Trophoblast cell (in vitro differentiated cells and primary cell): Measurements from ENCODE around the gene CHST15.

ENCODE experiments used
- DNase-seq, 2 donors: peaks; one replicate each; pipeline ENCODE4 v3.0.0-alpha.2; 2016
- H2AFZ ChIP-seq: 2 replicates; pipeline ENCODE4 v1.6.1; 2013; ENCODE audit warnings: low read length, moderate library complexity, mild to moderate bottlenecking; ENCODE audit not compliant: insufficient read depth, poor library complexity
- H2AK5ac ChIP-seq: 2 replicates; pipeline ENCODE4 v1.6.1; 2013; ENCODE audit warnings: mild to moderate bottlenecking, low read length
- H2BK120ac ChIP-seq: 2 replicates; pipeline ENCODE4 v1.6.1; 2013; ENCODE audit warnings: low read length, mild to moderate bottlenecking, moderate library complexity; ENCODE audit not compliant: insufficient read depth, poor library complexity
- H2BK12ac ChIP-seq: 2 replicates; pipeline ENCODE4 v1.6.1; 2013; ENCODE audit warnings: mild to moderate bottlenecking, low read length, moderate library complexity
- H2BK5ac ChIP-seq: 2 replicates; pipeline ENCODE4 v1.6.1; 2013; ENCODE audit warnings: low read length, low read depth, moderate library complexity, mild to moderate bottlenecking; ENCODE audit not compliant: poor library complexity
- H3K14ac ChIP-seq: 2 replicates; pipeline ENCODE4 v1.6.1; 2013; ENCODE audit warnings: mild to moderate bottlenecking, low read length
- H3K18ac ChIP-seq: 2 replicates; pipeline ENCODE4 v1.6.1; 2013; ENCODE audit warnings: mild to moderate bottlenecking, low read length
- H3K23ac ChIP-seq: 2 replicates; pipeline ENCODE4 v1.6.1; 2013; ENCODE audit warnings: low read length
- H3K27ac ChIP-seq: 2 replicates; pipeline ENCODE4 v1.5.1; 2013; ENCODE audit warnings: low read depth, mild to moderate bottlenecking, inconsistent platforms, low read length, moderate library complexity
- H3K27me3 ChIP-seq: 2 replicates; pipeline ENCODE4 v1.6.1; 2013; ENCODE audit warnings: inconsistent platforms, mild to moderate bottlenecking, low read length, moderate library complexity; ENCODE audit not compliant: insufficient read depth
- H3K36me3 ChIP-seq, 2 experiments: 1 replicate in 1 of 2; 2 replicates in 1 of 2; pipeline ENCODE4 v1.6.1; 2013; ENCODE audit warnings: low read length in 2 of 2, mild to moderate bottlenecking in 2 of 2, moderate library complexity in 1 of 2; ENCODE audit not compliant: insufficient read depth in 2 of 2, control insufficient read depth in 1 of 2
- H3K4ac ChIP-seq: 2 replicates; pipeline ENCODE4 v1.6.1; 2013; ENCODE audit warnings: low read depth, mild to moderate bottlenecking, low read length, moderate library complexity
- H3K4me1 ChIP-seq, 2 experiments: 1 replicate in 1 of 2; 2 replicates in 1 of 2; pipeline ENCODE4 v1.6.1; 2013; ENCODE audit warnings: low read length in 2 of 2, mild to moderate bottlenecking in 2 of 2, moderate library complexity in 1 of 2; ENCODE audit not compliant: insufficient read depth in 2 of 2, control insufficient read depth in 1 of 2
- H3K4me2 ChIP-seq: 2 replicates; pipeline ENCODE4 v1.6.1; 2013; ENCODE audit warnings: inconsistent platforms, mild to moderate bottlenecking, low read length, moderate library complexity
- H3K4me3 ChIP-seq: 2 replicates; pipeline ENCODE4 v1.5.1; 2013; ENCODE audit warnings: mild to moderate bottlenecking, low read depth, low read length, inconsistent platforms
- H3K79me1 ChIP-seq: one replicate; pipeline ENCODE4 v1.6.1; 2013; ENCODE audit warnings: low read length
- H3K79me2 ChIP-seq: 2 replicates; pipeline ENCODE4 v1.6.1; 2013; ENCODE audit warnings: low read length, mild to moderate bottlenecking; ENCODE audit not compliant: control insufficient read depth, insufficient read depth, poor library complexity
- H3K9ac ChIP-seq: 2 replicates; pipeline ENCODE4 v1.6.1; 2013; ENCODE audit warnings: mild to moderate bottlenecking, low read length
- H3K9me3 ChIP-seq: 2 replicates; pipeline ENCODE4 v1.6.1; 2013; ENCODE audit warnings: low read depth, mild to moderate bottlenecking, control low read depth, inconsistent platforms, low read length; ENCODE audit not compliant: insufficient read depth
- H4K12ac ChIP-seq: 2 replicates; pipeline ENCODE4 v1.6.1; 2013; ENCODE audit warnings: low read depth, mild to moderate bottlenecking, low read length, moderate library complexity
- H4K8ac ChIP-seq: 2 replicates; pipeline ENCODE4 v1.6.1; 2013; ENCODE audit warnings: low read depth, mild to moderate bottlenecking, low read length, moderate library complexity
- H4K91ac ChIP-seq: one replicate; pipeline ENCODE4 v1.6.1; 2013; ENCODE audit warnings: low read depth, mild to moderate bottlenecking, low read length, moderate library complexity
- WGBS: extraction: QIAGEN DNeasy Blood & Tissue Kit; methylation state at CpG from one replicate; pipeline ENCODE4 v1.1.7; 2013; ENCODE audit warnings: missing lambda C conversion rate; ENCODE audit not compliant: insufficient read length, insufficient coverage; ENCODE audit errors: extremely low coverage; 5-methylcytosine and 5-hydroxymethylcytosine counted together

Gene CHST15

GRCh38 chr10:124112891-124113580, 19.6 kb upstream of the CHST15 start:
- Histone ChIP-seq H3K4me3 (no peak overlapping the region), H4K12ac (no peak overlapping the region), H3K9me3 (no peaks in the 10 kb centered on the region), H3K14ac (no peak overlapping the region), H3K27ac (no peak overlapping the region), H3K9ac (no peak overlapping the region), H2AFZ (no peak overlapping the region), H3K18ac (no peak overlapping the region), H2AK5ac (no peak overlapping the region), H2BK120ac (no peak overlapping the region), H2BK12ac (no peak overlapping the region), H2BK5ac (no peak overlapping the region), H4K91ac (no peak overlapping the region), H4K8ac (no peak overlapping the region), H3K27me3 (no peaks in the 10 kb centered on the region), H3K4me2 (no peak overlapping the region), H3K4me1 (no peaks in the 10 kb centered on the region), H3K79me1 (no peaks in the 10 kb centered on the region), H3K4ac (no peak overlapping the region), H3K79me2 (no peaks in the 10 kb centered on the region), H3K23ac (no peak overlapping the region), H3K36me3 (no peaks in the 10 kb centered on the region)
- WGBS: no CpG with 5 or more reads among the region's 16 CpGs
- DNase-seq: peak; percentile 70 to 86

DNA sequence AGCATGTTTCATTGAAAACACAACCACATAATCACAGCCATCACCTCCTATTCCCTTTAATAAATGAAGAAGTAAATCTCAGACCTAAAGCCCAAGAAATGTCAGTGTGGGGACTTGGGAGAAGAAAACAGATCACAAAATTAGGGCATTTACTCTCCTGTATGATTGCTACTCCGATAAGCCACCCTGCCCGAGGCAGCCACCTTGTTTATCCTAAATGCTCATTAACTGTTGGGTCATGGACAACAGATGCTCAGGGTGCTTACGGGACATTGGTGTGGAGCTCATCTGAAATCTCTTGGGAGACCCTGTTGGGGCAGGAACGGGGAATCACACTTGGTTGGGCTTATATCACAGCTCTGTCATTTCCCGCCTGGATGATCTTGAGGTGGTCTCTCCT, 17.5 kb upstream of the CHST15 start:
- Histone ChIP-seq H3K9me3 (no peaks in the 10 kb centered on the region), H4K8ac (no peak overlapping the region), H4K91ac (no peak overlapping the region), H3K14ac (no peak overlapping the region), H3K27ac (no peak overlapping the region), H2BK120ac (no peak overlapping the region), H3K27me3 (no peaks in the 10 kb centered on the region), H4K12ac (no peak overlapping the region), H2AK5ac (no peak overlapping the region), H2AFZ (no peak overlapping the region), H3K23ac (no peak overlapping the region), H3K9ac (no peak overlapping the region), H3K4me1 (no peaks in the 10 kb centered on the region), H2BK12ac (no peak overlapping the region), H2BK5ac (no peak overlapping the region), H3K4me3 (no peak overlapping the region), H3K4me2 (no peak overlapping the region), H3K79me2 (no peaks in the 10 kb centered on the region), H3K79me1 (no peaks in the 10 kb centered on the region), H3K18ac (no peak overlapping the region), H3K4ac (no peak overlapping the region), H3K36me3 (no peaks in the 10 kb centered on the region)
- no CpG with 5 or more reads among the region's 5 CpGs for whole genome bisulfite sequencing
- peak in 1 of 2 donors; percentile 10 for DNase-seq

- H2AFZ ChIP-seq: no peak overlapping the region
- no peak overlapping the region for H3K14ac ChIP-seq
- H3K23ac ChIP-seq: no peak overlapping the region
- H3K9me3 ChIP-seq: peaks cover 2% of the 10 kb centered on the region
- no peak overlapping the region for H3K4me2 ChIP-seq
- H3K4me3 ChIP-seq: no peak overlapping the region
- no peak overlapping the region for H4K91ac ChIP-seq
- no peak overlapping the region for H3K27ac ChIP-seq
- no CpG with 5 or more reads among the region's 4 CpGs for WGBS
- no peak overlapping the region for H2AK5ac ChIP-seq
- H2BK120ac ChIP-seq: no peak overlapping the region
- no peak overlapping the region for H4K8ac ChIP-seq
- H3K79me1 ChIP-seq: no peaks in the 10 kb centered on the region
- no peaks in the 10 kb centered on the region for H3K27me3 ChIP-seq
- H3K4ac ChIP-seq: no peak overlapping the region
- no peaks in the 10 kb centered on the region for H3K79me2 ChIP-seq
- no peak for DNase-seq
- H3K9ac ChIP-seq: no peak overlapping the region
- no peak overlapping the region for H2BK5ac ChIP-seq
- no peak overlapping the region for H4K12ac ChIP-seq
- H3K36me3 ChIP-seq: no peaks in the 10 kb centered on the region
- no peaks in the 10 kb centered on the region for H3K4me1 ChIP-seq
- H3K18ac ChIP-seq: no peak overlapping the region
- no peak overlapping the region for H2BK12ac ChIP-seq
Measured at GRCh38 chr10:124109261-124109660, 15.9 kb upstream of the CHST15 start.

DNA sequence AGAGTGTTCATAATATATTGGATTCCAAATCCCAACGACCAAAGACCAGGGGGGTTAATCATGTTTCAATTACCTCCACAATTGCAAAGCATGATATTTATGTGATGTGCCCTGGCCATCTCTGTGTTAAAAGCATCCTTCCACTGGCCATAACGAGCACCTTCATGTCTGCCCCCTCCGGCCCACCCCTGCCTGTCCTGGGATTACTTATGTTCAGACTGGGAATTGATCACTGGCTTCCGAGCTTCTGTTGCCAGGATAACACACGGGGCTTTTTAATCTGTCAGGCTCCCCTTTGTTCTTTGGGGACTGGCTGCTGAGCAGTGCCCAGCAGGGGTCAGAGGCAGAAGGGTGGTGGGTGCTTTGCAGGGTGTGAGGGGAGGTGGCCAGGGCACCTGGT, 13.7 kb upstream of the CHST15 start:
- Histone ChIP-seq H3K4me2 (no peak overlapping the region), H3K27me3 (no peaks in the 10 kb centered on the region), H2BK12ac (no peak overlapping the region), H3K79me2 (no peaks in the 10 kb centered on the region), H4K91ac (no peak overlapping the region), H3K4me1 (no peaks in the 10 kb centered on the region), H3K4ac (no peak overlapping the region), H3K18ac (no peak overlapping the region), H3K79me1 (no peaks in the 10 kb centered on the region), H4K8ac (no peak overlapping the region), H3K27ac (no peak overlapping the region), H3K36me3 (no peaks in the 10 kb centered on the region), H2BK5ac (no peak overlapping the region), H3K9ac (no peak overlapping the region), H4K12ac (no peak overlapping the region), H3K9me3 (peaks cover 2% of the 10 kb centered on the region), H2BK120ac (no peak overlapping the region), H3K23ac (no peak overlapping the region), H2AFZ (no peak overlapping the region), H3K14ac (no peak overlapping the region), H3K4me3 (no peak overlapping the region), H2AK5ac (no peak overlapping the region)
- DNase-seq: no peak
- WGBS: no CpG with 5 or more reads among the region's 5 CpGs
